Trophoblast cell (in vitro differentiated cells and primary cell): ENCODE measurements around the gene DNAJC13.

Source experiments
- DNase-seq, 2 donors: peaks; one replicate each; pipeline ENCODE4 v3.0.0-alpha.2; 2016
- H2AFZ ChIP-seq: 2 replicates; pipeline ENCODE4 v1.6.1; 2013; ENCODE audit warnings: low read length, moderate library complexity, mild to moderate bottlenecking; ENCODE audit not compliant: insufficient read depth, poor library complexity
- H2AK5ac ChIP-seq: 2 replicates; pipeline ENCODE4 v1.6.1; 2013; ENCODE audit warnings: mild to moderate bottlenecking, low read length
- H2BK120ac ChIP-seq: 2 replicates; pipeline ENCODE4 v1.6.1; 2013; ENCODE audit warnings: low read length, mild to moderate bottlenecking, moderate library complexity; ENCODE audit not compliant: insufficient read depth, poor library complexity
- H2BK12ac ChIP-seq: 2 replicates; pipeline ENCODE4 v1.6.1; 2013; ENCODE audit warnings: mild to moderate bottlenecking, low read length, moderate library complexity
- H2BK5ac ChIP-seq: 2 replicates; pipeline ENCODE4 v1.6.1; 2013; ENCODE audit warnings: low read length, low read depth, moderate library complexity, mild to moderate bottlenecking; ENCODE audit not compliant: poor library complexity
- H3K14ac ChIP-seq: 2 replicates; pipeline ENCODE4 v1.6.1; 2013; ENCODE audit warnings: mild to moderate bottlenecking, low read length
- H3K18ac ChIP-seq: 2 replicates; pipeline ENCODE4 v1.6.1; 2013; ENCODE audit warnings: mild to moderate bottlenecking, low read length
- H3K23ac ChIP-seq: 2 replicates; pipeline ENCODE4 v1.6.1; 2013; ENCODE audit warnings: low read length
- H3K27ac ChIP-seq: 2 replicates; pipeline ENCODE4 v1.5.1; 2013; ENCODE audit warnings: low read depth, mild to moderate bottlenecking, inconsistent platforms, low read length, moderate library complexity
- H3K27me3 ChIP-seq: 2 replicates; pipeline ENCODE4 v1.6.1; 2013; ENCODE audit warnings: inconsistent platforms, mild to moderate bottlenecking, low read length, moderate library complexity; ENCODE audit not compliant: insufficient read depth
- H3K36me3 ChIP-seq, 2 experiments: 1 replicate in 1 of 2; 2 replicates in 1 of 2; pipeline ENCODE4 v1.6.1; 2013; ENCODE audit warnings: low read length in 2 of 2, mild to moderate bottlenecking in 2 of 2, moderate library complexity in 1 of 2; ENCODE audit not compliant: insufficient read depth in 2 of 2, control insufficient read depth in 1 of 2
- H3K4ac ChIP-seq: 2 replicates; pipeline ENCODE4 v1.6.1; 2013; ENCODE audit warnings: low read depth, mild to moderate bottlenecking, low read length, moderate library complexity
- H3K4me1 ChIP-seq, 2 experiments: 1 replicate in 1 of 2; 2 replicates in 1 of 2; pipeline ENCODE4 v1.6.1; 2013; ENCODE audit warnings: low read length in 2 of 2, mild to moderate bottlenecking in 2 of 2, moderate library complexity in 1 of 2; ENCODE audit not compliant: insufficient read depth in 2 of 2, control insufficient read depth in 1 of 2
- H3K4me2 ChIP-seq: 2 replicates; pipeline ENCODE4 v1.6.1; 2013; ENCODE audit warnings: inconsistent platforms, mild to moderate bottlenecking, low read length, moderate library complexity
- H3K4me3 ChIP-seq: 2 replicates; pipeline ENCODE4 v1.5.1; 2013; ENCODE audit warnings: mild to moderate bottlenecking, low read depth, low read length, inconsistent platforms
- H3K79me1 ChIP-seq: one replicate; pipeline ENCODE4 v1.6.1; 2013; ENCODE audit warnings: low read length
- H3K79me2 ChIP-seq: 2 replicates; pipeline ENCODE4 v1.6.1; 2013; ENCODE audit warnings: low read length, mild to moderate bottlenecking; ENCODE audit not compliant: control insufficient read depth, insufficient read depth, poor library complexity
- H3K9ac ChIP-seq: 2 replicates; pipeline ENCODE4 v1.6.1; 2013; ENCODE audit warnings: mild to moderate bottlenecking, low read length
- H3K9me3 ChIP-seq: 2 replicates; pipeline ENCODE4 v1.6.1; 2013; ENCODE audit warnings: low read depth, mild to moderate bottlenecking, control low read depth, inconsistent platforms, low read length; ENCODE audit not compliant: insufficient read depth
- H4K12ac ChIP-seq: 2 replicates; pipeline ENCODE4 v1.6.1; 2013; ENCODE audit warnings: low read depth, mild to moderate bottlenecking, low read length, moderate library complexity
- H4K8ac ChIP-seq: 2 replicates; pipeline ENCODE4 v1.6.1; 2013; ENCODE audit warnings: low read depth, mild to moderate bottlenecking, low read length, moderate library complexity
- H4K91ac ChIP-seq: one replicate; pipeline ENCODE4 v1.6.1; 2013; ENCODE audit warnings: low read depth, mild to moderate bottlenecking, low read length, moderate library complexity
- WGBS: extraction: QIAGEN DNeasy Blood & Tissue Kit; methylation state at CpG from one replicate; pipeline ENCODE4 v1.1.7; 2013; ENCODE audit warnings: missing lambda C conversion rate; ENCODE audit not compliant: insufficient read length, insufficient coverage; ENCODE audit errors: extremely low coverage; 5-methylcytosine and 5-hydroxymethylcytosine counted together

The DNAJC13 gene

DNA sequence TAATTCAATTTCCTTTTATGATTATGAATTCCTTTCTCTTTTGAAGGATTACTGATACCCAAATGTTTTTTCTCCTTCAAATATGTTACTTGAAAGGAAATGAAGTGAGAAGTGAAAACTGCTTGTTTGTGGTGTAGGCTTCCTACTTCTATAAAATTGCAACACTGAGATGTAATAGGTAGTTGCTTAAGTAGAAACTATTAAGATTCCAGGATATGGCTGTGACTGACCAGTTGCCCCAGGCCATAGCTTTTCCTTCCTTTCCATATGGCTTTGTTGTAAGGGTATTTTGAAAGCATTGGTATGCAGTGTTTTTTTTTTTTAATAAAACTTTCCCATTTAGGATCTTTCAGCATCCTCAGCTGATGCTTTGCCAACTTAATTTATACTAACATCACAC lies 28.5 kb downstream of the DNAJC13 start:
- no peak overlapping the region for H2BK5ac ChIP-seq
- H3K27me3 ChIP-seq = no peaks in the 10 kb centered on the region
- H4K12ac ChIP-seq = no peak overlapping the region
- no peaks in the 10 kb centered on the region for H3K36me3 ChIP-seq
- H3K4me1 ChIP-seq = no peaks in the 10 kb centered on the region
- H3K9me3 ChIP-seq = no peaks in the 10 kb centered on the region
- no peak overlapping the region for H4K8ac ChIP-seq
- H3K79me2 ChIP-seq = no peaks in the 10 kb centered on the region
- peak; percentile 89 to 93 for DNase-seq
- H3K4ac ChIP-seq = no peak overlapping the region
- H3K14ac ChIP-seq = no peak overlapping the region
- H4K91ac ChIP-seq = no peak overlapping the region
- no peak overlapping the region for H2BK120ac ChIP-seq
- H3K4me3 ChIP-seq = no peak overlapping the region
- H3K23ac ChIP-seq = no peak overlapping the region
- no peak overlapping the region for H3K27ac ChIP-seq
- no peak overlapping the region for H2AK5ac ChIP-seq
- H2AFZ ChIP-seq = no peak overlapping the region
- H3K4me2 ChIP-seq = no peak overlapping the region
- no peak overlapping the region for H3K9ac ChIP-seq
- H3K79me1 ChIP-seq = no peaks in the 10 kb centered on the region
- no peak overlapping the region for H3K18ac ChIP-seq
- H2BK12ac ChIP-seq = no peak overlapping the region

DNA sequence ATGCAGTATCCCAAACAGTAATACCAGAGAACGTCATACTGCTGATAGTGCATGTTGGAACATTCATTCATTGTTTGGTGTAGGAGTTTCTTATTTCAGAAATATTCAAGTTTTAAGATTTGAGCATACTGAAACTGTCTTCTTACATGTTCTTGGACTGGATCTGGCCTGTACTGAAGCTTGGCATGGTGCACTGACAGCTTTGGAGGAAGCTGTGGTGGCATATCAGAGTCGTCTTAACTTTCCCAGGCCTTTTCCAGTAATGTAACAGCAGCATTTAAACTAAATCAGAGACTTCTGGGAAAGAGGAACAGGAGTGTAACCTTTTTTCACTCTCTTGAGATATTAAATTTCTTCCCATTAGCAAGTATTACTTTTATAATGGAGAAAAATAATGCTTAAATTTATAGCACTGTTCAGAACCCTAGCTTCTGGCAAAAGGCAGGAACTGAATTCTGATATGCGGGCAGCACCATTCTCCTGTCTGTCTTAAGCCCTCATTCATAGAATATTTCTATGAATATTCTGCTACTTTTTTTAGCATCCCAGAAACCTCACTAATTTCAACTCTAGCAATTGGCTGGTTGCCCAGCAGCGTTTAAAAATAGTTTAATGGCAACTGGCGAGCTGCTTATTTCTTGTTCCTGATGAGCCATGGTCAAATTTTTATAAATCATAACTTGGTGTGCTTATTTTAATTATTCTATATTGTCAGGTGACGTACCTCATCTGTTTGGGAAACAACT lies 31.1 kb downstream of the DNAJC13 start:
- Histone ChIP-seq H3K18ac (no peak overlapping the region), H3K23ac (no peak overlapping the region), H2BK120ac (no peak overlapping the region), H4K12ac (no peak overlapping the region), H4K91ac (no peak overlapping the region), H3K4me1 (no peaks in the 10 kb centered on the region), H3K4ac (no peak overlapping the region), H3K14ac (no peak overlapping the region), H3K9ac (no peak overlapping the region), H3K27ac (no peak overlapping the region), H3K4me2 (no peak overlapping the region), H2BK5ac (no peak overlapping the region), H3K79me1 (no peaks in the 10 kb centered on the region), H2AFZ (no peak overlapping the region), H2AK5ac (no peak overlapping the region), H3K9me3 (no peaks in the 10 kb centered on the region), H4K8ac (no peak overlapping the region), H3K27me3 (no peaks in the 10 kb centered on the region), H2BK12ac (no peak overlapping the region), H3K79me2 (no peaks in the 10 kb centered on the region), H3K36me3 (peaks cover 2 to 7% of the 10 kb centered on the region in 2 experiments), H3K4me3 (no peak overlapping the region)
- no CpG with 5 or more reads among the region's 6 CpGs for WGBS
- peak in 1 of 2 donors; percentile 19 for DNase-seq

DNA sequence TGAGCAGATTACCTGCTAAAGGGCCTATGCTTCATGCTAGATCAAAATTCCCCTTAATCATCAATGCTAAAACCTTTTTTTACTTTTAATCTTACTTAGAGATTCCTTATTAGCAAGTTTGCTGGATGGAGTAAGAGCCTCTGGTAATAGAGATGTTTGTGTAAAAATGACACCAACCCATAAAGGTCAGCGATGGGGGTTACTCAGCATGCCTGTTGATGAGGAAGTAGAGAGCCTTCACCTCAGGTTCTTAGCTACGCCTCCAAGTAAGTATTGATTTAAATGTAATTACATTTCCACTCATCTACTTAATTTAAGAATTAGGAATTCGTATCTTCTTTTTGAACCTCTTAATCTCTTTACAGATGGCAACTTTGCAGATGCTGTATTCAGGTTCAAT lies 38.8 kb downstream of the DNAJC13 start:
- H3K79me1 ChIP-seq = no peaks in the 10 kb centered on the region
- no peak overlapping the region for H3K18ac ChIP-seq
- no peak overlapping the region for H2AK5ac ChIP-seq
- no peak overlapping the region for H2BK5ac ChIP-seq
- no peaks in the 10 kb centered on the region for H3K79me2 ChIP-seq
- no peak overlapping the region for H2BK12ac ChIP-seq
- H3K9me3 ChIP-seq = no peaks in the 10 kb centered on the region
- peaks cover 5 to 11% of the 10 kb centered on the region in 2 experiments for H3K36me3 ChIP-seq
- no peak overlapping the region for H4K91ac ChIP-seq
- H2AFZ ChIP-seq = no peak overlapping the region
- H4K12ac ChIP-seq = no peak overlapping the region
- no peak overlapping the region for H3K4me3 ChIP-seq
- no CpG with 5 or more reads among the region's 3 CpGs for WGBS
- no peak overlapping the region for H3K4me2 ChIP-seq
- no peaks in the 10 kb centered on the region for H3K27me3 ChIP-seq
- no peak overlapping the region for H3K27ac ChIP-seq
- H4K8ac ChIP-seq = no peak overlapping the region
- H3K23ac ChIP-seq = no peak overlapping the region
- H3K9ac ChIP-seq = no peak overlapping the region
- no peak overlapping the region for H3K4ac ChIP-seq
- H3K4me1 ChIP-seq = no peaks in the 10 kb centered on the region
- DNase-seq = no peak
- H2BK120ac ChIP-seq = no peak overlapping the region
- no peak overlapping the region for H3K14ac ChIP-seq

DNA sequence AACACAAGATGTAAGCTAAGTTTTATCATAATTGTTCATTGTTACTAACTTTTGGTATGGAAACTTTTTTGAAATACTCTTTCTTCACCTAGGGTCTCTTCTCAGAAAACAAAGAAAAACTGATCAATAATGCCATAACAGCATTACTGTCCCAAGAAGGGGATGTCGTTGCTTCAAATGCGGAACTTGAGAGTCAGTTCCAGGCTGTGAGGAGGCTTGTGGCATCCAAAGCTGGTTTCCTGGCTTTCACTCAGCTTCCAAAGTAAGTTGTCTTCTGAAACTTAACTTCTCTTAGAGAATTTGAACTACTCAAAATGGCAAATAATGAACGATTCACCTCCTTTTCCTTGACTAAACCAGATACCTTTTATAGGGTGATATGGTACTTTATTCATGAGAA lies 39.3 kb downstream of the DNAJC13 start:
- no peak overlapping the region for H2BK5ac ChIP-seq
- no peak overlapping the region for H4K91ac ChIP-seq
- no peak overlapping the region for H3K4me2 ChIP-seq
- H4K12ac ChIP-seq = no peak overlapping the region
- no CpG with 5 or more reads among the region's 3 CpGs for WGBS
- H3K79me2 ChIP-seq = no peaks in the 10 kb centered on the region
- H3K79me1 ChIP-seq = no peaks in the 10 kb centered on the region
- no peak overlapping the region for H3K27ac ChIP-seq
- H3K36me3 ChIP-seq = peaks cover 5 to 11% of the 10 kb centered on the region in 2 experiments
- no peak for DNase-seq
- H2BK12ac ChIP-seq = no peak overlapping the region
- H4K8ac ChIP-seq = no peak overlapping the region
- no peak overlapping the region for H3K14ac ChIP-seq
- H3K18ac ChIP-seq = no peak overlapping the region
- no peak overlapping the region for H2AFZ ChIP-seq
- no peak overlapping the region for H2BK120ac ChIP-seq
- H3K4me1 ChIP-seq = no peaks in the 10 kb centered on the region
- no peak overlapping the region for H2AK5ac ChIP-seq
- no peak overlapping the region for H3K4me3 ChIP-seq
- no peaks in the 10 kb centered on the region for H3K27me3 ChIP-seq
- no peak overlapping the region for H3K23ac ChIP-seq
- H3K9ac ChIP-seq = no peak overlapping the region
- H3K4ac ChIP-seq = no peak overlapping the region
- no peaks in the 10 kb centered on the region for H3K9me3 ChIP-seq
